ENCODE measurements around the gene UTF1.

Gene UTF1

DNA sequence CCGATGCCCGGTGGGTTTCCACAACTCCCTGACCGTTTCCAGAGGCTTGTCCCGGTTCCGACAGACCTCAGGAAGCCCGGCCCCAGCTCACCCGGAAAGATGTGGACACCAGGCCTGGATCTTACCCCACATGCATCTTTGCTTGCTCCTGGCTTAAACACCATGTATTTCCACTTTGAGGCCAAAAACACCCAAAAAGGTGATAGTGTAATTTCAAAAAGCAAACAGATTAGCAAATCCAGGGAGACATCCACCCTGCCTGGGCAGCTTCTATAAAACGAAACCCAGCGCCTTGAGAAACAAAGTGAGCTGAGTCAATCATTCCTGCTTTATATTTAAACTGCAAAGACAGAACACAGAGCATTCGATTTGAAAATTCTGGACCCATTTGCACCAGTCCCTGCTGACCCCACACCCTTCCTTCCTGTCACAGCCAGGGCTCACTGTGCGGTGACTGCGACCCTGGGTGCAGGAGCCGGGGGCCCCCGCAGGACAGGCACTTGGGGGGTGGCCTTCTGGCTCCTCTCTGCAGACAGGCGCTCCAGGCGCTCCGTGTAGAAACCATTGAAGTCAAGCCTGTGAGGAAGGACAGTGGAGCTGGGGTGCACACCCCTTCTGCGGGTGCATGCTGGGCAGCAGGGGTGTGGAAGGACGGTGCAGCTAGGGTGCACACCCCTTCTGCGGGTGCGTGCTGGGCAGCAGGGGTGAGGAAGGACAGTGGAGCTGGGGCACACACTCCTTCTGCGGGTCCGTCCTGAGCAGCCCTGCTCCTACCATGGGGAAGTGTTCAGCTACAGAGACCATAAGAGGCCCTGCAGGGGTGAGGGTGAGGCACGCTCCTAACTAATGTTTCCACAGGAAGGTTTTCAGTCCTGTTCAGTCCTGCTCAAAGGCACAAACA lies 49.6 kb downstream of the UTF1 start:
- DNase-seq (ENCODE audit: low spot score): no peak

DNA sequence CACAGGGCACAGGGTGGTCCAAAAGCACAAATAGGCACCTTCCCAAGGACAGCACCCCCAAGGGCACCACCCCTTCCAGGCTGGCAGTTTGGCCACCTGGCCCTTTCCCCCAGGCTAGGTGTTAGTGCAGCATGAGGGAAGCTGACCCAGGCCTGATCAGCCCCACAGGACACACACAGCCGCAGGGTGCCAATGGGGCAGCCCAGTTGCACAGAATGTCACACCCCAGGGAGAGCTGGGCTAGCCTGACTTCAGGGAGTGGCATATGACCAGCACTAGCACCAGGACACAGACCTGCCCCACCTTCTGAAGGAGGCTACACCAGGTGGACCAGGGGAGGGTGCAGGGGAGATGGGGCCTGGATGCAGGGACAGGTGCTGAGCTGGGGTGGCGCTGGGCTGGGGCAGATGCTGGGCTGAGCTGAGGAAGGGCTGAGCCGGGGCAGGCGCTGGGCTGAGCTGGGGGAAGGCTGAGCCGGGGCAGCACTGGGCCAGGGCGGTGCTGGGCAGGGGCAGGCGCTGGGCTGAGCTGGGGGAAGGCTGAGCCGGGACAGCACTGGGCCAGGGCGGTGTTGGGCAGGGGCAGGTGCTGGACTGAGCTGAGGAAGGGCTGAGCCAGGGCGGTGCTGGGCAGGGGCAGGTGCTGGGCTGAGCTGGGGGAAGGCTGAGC lies 50.5 kb downstream of the UTF1 start:
- DNase-seq (ENCODE audit: low spot score): no peak

DNA sequence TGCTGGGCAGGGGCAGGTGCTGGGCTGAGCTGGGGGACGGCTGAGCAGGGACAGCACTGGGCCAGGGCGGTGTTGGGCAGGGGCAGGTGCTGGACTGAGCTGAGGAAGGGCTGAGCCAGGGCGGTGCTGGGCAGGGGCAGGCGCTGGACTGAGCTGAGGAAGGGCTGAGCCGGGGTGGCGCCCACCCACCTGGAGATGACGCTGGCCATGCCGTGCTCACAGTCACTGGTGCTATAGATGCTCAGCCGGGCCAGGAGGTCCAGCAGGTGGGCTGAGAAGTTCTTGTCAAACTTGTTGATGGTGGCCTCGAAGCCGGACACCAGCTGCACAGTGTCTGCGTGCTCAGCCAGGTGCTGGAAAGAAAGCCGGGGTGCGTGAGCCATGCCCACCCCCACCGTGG lies 51.1 kb downstream of the UTF1 start:
- no peak for DNase-seq (ENCODE audit: low spot score)
